Uterus (tissue), 4 donors: Measurements from ENCODE around the gene GJA3. TPM values are rescaled to one million over a fixed set of nuclear protein-coding genes. Genes with fewer than 3 reads are reported as not detected.
A peak's percentile ranks its signal among the peaks of the same experiment; 100 is the strongest.

Source experiments
- DNase-seq, 2 donors: peaks; one replicate each; pipeline ENCODE4 v3.0.0-alpha.2; 2019 to 2020
- H3K27ac ChIP-seq, 2 donors: fragments of 200-600 bp; sonication (generic); 1 replicate in 1 of 2; 2 replicates in 1 of 2; pipeline ENCODE4 v1.5.1; 2016 to 2018
- H3K27me3 ChIP-seq, 2 donors: fragments of 200-600 bp; sonication (generic); one replicate each; pipeline ENCODE4 v1.5.1; 2018 to 2019; ENCODE audit warnings: control low read depth in 1 of 2
- H3K36me3 ChIP-seq, 2 donors: fragments of 200-600 bp; sonication (generic); one replicate each; pipeline ENCODE4 v1.5.1; 2019; ENCODE audit warnings: control low read depth in 1 of 2
- H3K4me1 ChIP-seq, 2 donors: fragments of 200-600 bp; sonication (generic); one replicate each; pipeline ENCODE4 v1.5.1; 2018 to 2019; ENCODE audit warnings: control low read depth in 1 of 2
- H3K4me3 ChIP-seq, 2 donors: fragments of 200-600 bp; sonication (generic); 1 replicate in 1 of 2; 2 replicates in 1 of 2; pipeline ENCODE4 v1.5.1; 2018 to 2019; ENCODE audit warnings: mild to moderate bottlenecking in 1 of 2
- H3K9me3 ChIP-seq, 2 donors: fragments of 200-600 bp; sonication (generic); one replicate each; pipeline ENCODE4 v1.5.1; 2019; ENCODE audit warnings: control low read depth in 1 of 2
- POLR2A ChIP-seq, 2 donors: fragments of 450-650 bp; IDR thresholded peaks; one replicate each; pipeline ENCODE4 v1.6.1; 2016; ENCODE audit warnings: antibody characterized with exemption in 2 of 2, mild to moderate bottlenecking in 1 of 2, moderate library complexity in 1 of 2
- intact Hi-C: fragments of 100-400 bp; cut with DNase I; formaldehyde crosslinking; loops from one replicate; pipeline ENCODE4 v1.15.1; 2023; ENCODE audit warnings: low total_unique reads
- total RNA-seq, 4 donors: library from RNA; depleted of rRNA in 3 of 4; stranded (reverse); fragments of >200 nt in 3 of 4; gene quantifications; one replicate each; pipeline versions ENCODE4 v1.1.0 to v1.2.4, GENCODE V29; 2014 to 2023
- TF ChIP-seq, protein P1 (sequence below), 4 experiments: fragments of 200-600 bp in 2 of 4; fragments of 450-650 bp in 2 of 4; sonication (generic) in 2 of 4; IDR thresholded peaks; one replicate each; pipeline ENCODE4 v1.5.1; 2016 to 2019; ENCODE audit warnings: antibody characterized with exemption in 4 of 4, mild to moderate bottlenecking in 2 of 4, moderate library complexity in 1 of 4
- donor health status: DM: yes; HTN: yes; CAD: no.

The GJA3 gene
- total RNA-seq, 4 donors from 2014 or later = 0.07 to 0.37 TPM; not detected in 2

- H3K27ac ChIP-seq = no peak within 1 kb of the TSS
- peaks cover 0 to 13% of the 10 kb centered on the region in 2 donors for H3K4me1 ChIP-seq
- no peaks in the 10 kb centered on the region for H3K36me3 ChIP-seq
- no peak for TF ChIP-seq POLR2A (IDR thresholded peaks at IDR 0.05)
- TF ChIP-seq, protein P1, sequence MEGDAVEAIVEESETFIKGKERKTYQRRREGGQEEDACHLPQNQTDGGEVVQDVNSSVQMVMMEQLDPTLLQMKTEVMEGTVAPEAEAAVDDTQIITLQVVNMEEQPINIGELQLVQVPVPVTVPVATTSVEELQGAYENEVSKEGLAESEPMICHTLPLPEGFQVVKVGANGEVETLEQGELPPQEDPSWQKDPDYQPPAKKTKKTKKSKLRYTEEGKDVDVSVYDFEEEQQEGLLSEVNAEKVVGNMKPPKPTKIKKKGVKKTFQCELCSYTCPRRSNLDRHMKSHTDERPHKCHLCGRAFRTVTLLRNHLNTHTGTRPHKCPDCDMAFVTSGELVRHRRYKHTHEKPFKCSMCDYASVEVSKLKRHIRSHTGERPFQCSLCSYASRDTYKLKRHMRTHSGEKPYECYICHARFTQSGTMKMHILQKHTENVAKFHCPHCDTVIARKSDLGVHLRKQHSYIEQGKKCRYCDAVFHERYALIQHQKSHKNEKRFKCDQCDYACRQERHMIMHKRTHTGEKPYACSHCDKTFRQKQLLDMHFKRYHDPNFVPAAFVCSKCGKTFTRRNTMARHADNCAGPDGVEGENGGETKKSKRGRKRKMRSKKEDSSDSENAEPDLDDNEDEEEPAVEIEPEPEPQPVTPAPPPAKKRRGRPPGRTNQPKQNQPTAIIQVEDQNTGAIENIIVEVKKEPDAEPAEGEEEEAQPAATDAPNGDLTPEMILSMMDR (IDR thresholded peaks at IDR 0.05) = no peak
- DNase-seq = no peak
- H3K9me3 ChIP-seq = no peaks in the 10 kb centered on the region
- intact Hi-C loops = no loop called here
- peak within 1 kb of the TSS; percentile 31 to 36 for H3K4me3 ChIP-seq
- H3K27me3 ChIP-seq = peaks cover 0 to 13% of the 10 kb centered on the region in 2 donors
These were observed 31.9 kb upstream of the GJA3 start, which contains the start of gene GJB2 for GRCh38 chr13:20192836-20193161. TSS of gene GJB2 (minus strand) at chr13:20192938. CDS start at chr13:20189581, 3,357 bp downstream.

DNA sequence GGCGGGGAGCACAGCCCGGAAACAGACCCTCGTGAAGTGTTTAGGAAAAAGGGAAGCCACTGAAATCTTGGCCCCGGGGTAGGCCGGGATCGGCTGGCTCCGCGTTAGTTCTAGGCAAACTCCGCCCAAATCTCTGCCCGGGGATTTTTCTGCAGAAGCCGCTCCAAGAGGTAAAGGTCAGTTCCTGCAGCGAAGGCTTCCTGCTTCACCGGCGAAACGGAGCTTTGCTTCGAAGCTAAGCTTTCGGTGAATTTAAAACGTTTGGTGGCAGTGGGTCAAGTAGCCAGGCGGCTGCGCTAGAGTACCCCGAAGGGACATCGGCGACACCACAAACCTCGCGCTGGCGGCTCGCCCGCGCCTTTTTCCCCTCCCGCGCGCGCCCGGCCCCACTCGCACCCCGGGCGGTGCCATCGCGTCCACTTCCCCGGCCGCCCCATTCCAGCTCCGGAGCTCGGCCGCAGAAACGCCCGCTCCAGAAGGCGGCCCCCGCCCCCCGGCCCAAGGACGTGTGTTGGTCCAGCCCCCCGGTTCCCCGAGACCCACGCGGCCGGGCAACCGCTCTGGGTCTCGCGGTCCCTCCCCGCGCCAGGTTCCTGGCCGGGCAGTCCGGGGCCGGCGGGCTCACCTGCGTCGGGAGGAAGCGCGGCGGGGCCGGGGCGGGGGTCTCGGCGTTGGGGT, 31.4 kb upstream of the GJA3 start:
- intact Hi-C loops = no loop called here
- Histone ChIP-seq H3K4me3 (peak overlapping the region; percentile 31 to 36), H3K4me1 (peaks cover 0 to 13% of the 10 kb centered on the region in 2 donors), H3K27ac (no peak overlapping the region), H3K27me3 (peaks cover 0 to 13% of the 10 kb centered on the region in 2 donors), H3K9me3 (no peaks in the 10 kb centered on the region), H3K36me3 (no peaks in the 10 kb centered on the region)
- no peak for TF ChIP-seq POLR2A (IDR thresholded peaks at IDR 0.05)
- TF ChIP-seq, protein P1 (IDR thresholded peaks at IDR 0.05) = no peak
- DNase-seq = no peak

- H3K9me3 ChIP-seq = no peaks in the 10 kb centered on the region
- no peaks in the 10 kb centered on the region for H3K36me3 ChIP-seq
- no peak overlapping the region for H3K27ac ChIP-seq
- intact Hi-C loops = no loop called here
- no peak for DNase-seq
- peak overlapping the region; percentile 31 to 36 for H3K4me3 ChIP-seq
- H3K27me3 ChIP-seq = peaks cover 0 to 13% of the 10 kb centered on the region in 2 donors
- TF ChIP-seq, protein P1 (IDR thresholded peaks at IDR 0.05) = no peak
- no peak for TF ChIP-seq POLR2A (IDR thresholded peaks at IDR 0.05)
- peaks cover 0 to 13% of the 10 kb centered on the region in 2 donors for H3K4me1 ChIP-seq
These were observed 30.7 kb upstream of the GJA3 start for GRCh38 chr13:20191311-20192157.

DNA sequence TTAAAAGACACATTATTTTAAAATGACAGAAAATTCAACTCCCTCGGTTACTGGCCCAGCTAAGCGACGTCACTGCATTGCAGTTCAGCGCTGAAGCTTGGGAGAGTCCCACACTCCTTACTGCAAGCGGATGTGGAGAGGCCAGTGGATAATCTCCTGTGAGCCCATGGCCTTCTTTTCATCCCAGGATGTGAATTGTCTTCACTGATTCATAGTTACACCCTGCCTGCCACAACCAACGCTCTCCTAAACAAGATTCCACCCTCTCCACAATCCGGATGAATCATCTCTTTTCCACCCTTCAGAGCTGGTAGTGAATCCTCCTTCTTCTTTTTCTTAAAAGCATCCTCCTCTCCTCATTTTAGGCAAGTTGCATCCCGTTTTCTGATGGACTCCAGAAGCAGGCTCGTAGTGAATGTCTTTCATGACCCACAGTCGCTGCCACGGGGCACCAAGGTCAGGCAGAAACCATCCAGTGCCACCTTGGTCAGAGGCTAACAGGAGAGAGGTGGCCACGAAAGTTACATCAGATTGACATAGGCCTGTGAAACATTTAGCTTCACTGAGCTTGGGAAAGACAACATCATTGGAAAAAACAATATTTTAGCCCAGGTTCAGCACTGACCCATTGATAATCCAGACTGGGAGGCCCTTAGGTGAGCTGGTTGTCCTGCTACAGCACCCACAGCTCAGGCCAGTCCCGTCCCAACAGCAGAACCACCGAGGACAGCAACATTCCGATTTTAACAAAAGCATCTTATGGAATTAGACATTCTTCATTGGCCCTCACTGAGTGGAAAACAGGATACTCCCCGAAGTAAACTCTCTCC, 29.8 kb upstream of the GJA3 start:
- H3K9me3 ChIP-seq = no peaks in the 10 kb centered on the region
- H3K27me3 ChIP-seq = peaks cover 0 to 13% of the 10 kb centered on the region in 2 donors
- H3K36me3 ChIP-seq = no peaks in the 10 kb centered on the region
- DNase-seq = no peak
- H3K4me1 ChIP-seq = peaks cover 0 to 13% of the 10 kb centered on the region in 2 donors
- no peak overlapping the region for H3K4me3 ChIP-seq
- intact Hi-C loops = no loop called here
- no peak for TF ChIP-seq POLR2A (IDR thresholded peaks at IDR 0.05)
- TF ChIP-seq, protein P1 (IDR thresholded peaks at IDR 0.05) = no peak
- no peak overlapping the region for H3K27ac ChIP-seq
